Measurements from ENCODE around the gene PIEZO1. TPM values are rescaled to one million over a fixed set of nuclear protein-coding genes. Genes with fewer than 3 reads are reported as not detected.

PIEZO1 gene
- total and polyA plus RNA-seq, 10 of the 15 experiments (the other 5 are each of a cell fraction or from before 2014, with no cell fraction given), result 1.3 to 169 (median 33.4) TPM

DNA sequence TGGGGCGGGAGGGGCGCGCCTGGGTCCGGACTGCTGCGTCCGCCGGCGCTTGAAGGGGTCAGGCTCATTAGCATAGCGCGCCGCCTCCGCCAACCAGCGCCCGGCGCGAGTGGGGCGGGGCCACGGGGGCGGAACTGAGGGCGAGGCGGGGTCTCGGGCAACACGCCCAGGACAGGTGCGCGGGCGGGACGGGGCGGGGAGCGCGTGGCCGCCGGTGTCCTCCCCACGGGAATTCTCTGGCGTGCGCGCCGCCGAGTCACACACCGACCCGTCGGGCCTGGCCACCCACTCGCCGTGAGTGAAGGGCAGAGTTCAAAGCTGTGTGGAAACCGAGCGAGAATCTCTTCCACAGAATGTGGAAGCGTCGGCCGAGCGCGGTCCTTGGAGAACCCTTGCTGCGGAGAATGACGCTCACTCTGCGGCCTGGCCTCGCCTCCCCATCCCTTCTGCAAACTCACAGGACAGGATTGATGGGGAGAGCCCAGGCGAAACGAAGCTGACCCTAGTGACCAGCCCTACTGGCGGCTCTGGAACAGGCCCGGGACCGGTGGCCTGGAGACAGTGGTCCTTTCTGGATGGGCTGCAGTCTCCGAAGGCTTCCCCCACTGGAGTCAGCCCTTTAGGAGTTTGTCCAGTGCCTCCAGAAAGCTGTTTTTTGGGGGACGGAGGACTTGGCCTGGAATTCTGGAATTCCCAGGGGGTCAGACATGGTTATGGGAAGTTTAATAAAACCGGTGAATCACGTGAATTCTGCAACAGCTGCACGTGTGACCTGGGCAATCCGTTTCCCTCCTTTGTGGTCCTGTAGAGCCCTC, 98.4 kb downstream of the PIEZO1 start, which contains the start of gene SNAI3 (continued):
- TF ChIP-seq, protein P1, sequence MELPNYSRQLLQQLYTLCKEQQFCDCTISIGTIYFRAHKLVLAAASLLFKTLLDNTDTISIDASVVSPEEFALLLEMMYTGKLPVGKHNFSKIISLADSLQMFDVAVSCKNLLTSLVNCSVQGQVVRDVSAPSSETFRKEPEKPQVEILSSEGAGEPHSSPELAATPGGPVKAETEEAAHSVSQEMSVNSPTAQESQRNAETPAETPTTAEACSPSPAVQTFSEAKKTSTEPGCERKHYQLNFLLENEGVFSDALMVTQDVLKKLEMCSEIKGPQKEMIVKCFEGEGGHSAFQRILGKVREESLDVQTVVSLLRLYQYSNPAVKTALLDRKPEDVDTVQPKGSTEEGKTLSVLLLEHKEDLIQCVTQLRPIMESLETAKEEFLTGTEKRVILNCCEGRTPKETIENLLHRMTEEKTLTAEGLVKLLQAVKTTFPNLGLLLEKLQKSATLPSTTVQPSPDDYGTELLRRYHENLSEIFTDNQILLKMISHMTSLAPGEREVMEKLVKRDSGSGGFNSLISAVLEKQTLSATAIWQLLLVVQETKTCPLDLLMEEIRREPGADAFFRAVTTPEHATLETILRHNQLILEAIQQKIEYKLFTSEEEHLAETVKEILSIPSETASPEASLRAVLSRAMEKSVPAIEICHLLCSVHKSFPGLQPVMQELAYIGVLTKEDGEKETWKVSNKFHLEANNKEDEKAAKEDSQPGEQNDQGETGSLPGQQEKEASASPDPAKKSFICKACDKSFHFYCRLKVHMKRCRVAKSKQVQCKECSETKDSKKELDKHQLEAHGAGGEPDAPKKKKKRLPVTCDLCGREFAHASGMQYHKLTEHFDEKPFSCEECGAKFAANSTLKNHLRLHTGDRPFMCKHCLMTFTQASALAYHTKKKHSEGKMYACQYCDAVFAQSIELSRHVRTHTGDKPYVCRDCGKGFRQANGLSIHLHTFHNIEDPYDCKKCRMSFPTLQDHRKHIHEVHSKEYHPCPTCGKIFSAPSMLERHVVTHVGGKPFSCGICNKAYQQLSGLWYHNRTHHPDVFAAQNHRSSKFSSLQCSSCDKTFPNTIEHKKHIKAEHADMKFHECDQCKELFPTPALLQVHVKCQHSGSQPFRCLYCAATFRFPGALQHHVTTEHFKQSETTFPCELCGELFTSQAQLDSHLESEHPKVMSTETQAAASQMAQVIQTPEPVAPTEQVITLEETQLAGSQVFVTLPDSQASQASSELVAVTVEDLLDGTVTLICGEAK (IDR thresholded peaks at IDR 0.05; ENCODE audit: borderline replicate concordance), result no peak
- TF ChIP-seq FOS (IDR thresholded peaks at IDR 0.05; ENCODE audit: borderline replicate concordance, extremely low read depth, insufficient read length) (no peak), MEF2B (IDR thresholded peaks at IDR 0.05; ENCODE audit: partially characterized antibody, poor library complexity, severe bottlenecking) (peak; percentile 59), SMC3 (IDR thresholded peaks at IDR 0.05; ENCODE audit: borderline replicate concordance, low read length) (no peak), ZSCAN29 (IDR thresholded peaks at IDR 0.05) (no peak), ZNF274 (IDR thresholded peaks at IDR 0.05; ENCODE audit: insufficient read depth, insufficient read length) (no peak), SP1 (IDR thresholded peaks at IDR 0.05; ENCODE audit: low read depth, low read length) (peak; percentile 48), LARP7 (IDR thresholded peaks at IDR 0.05) (no peak), IRF4 (IDR thresholded peaks at IDR 0.05; ENCODE audit: low read depth, low read length) (no peak), NR2C2 (IDR thresholded peaks at IDR 0.05; ENCODE audit: borderline replicate concordance, control insufficient read depth, insufficient read length, low read depth) (no peak), STAT1 (conservative IDR thresholded peaks at IDR 0.05) (no peak), KLF5 (IDR thresholded peaks at IDR 0.05; ENCODE audit: partially characterized antibody) (no peak)
- TF ChIP-seq, protein P2, sequence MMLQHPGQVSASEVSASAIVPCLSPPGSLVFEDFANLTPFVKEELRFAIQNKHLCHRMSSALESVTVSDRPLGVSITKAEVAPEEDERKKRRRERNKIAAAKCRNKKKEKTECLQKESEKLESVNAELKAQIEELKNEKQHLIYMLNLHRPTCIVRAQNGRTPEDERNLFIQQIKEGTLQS (IDR thresholded peaks at IDR 0.05; ENCODE audit: borderline replicate concordance, extremely low read depth, low read depth, low read length), result no peak
- TF ChIP-seq, protein P3, sequence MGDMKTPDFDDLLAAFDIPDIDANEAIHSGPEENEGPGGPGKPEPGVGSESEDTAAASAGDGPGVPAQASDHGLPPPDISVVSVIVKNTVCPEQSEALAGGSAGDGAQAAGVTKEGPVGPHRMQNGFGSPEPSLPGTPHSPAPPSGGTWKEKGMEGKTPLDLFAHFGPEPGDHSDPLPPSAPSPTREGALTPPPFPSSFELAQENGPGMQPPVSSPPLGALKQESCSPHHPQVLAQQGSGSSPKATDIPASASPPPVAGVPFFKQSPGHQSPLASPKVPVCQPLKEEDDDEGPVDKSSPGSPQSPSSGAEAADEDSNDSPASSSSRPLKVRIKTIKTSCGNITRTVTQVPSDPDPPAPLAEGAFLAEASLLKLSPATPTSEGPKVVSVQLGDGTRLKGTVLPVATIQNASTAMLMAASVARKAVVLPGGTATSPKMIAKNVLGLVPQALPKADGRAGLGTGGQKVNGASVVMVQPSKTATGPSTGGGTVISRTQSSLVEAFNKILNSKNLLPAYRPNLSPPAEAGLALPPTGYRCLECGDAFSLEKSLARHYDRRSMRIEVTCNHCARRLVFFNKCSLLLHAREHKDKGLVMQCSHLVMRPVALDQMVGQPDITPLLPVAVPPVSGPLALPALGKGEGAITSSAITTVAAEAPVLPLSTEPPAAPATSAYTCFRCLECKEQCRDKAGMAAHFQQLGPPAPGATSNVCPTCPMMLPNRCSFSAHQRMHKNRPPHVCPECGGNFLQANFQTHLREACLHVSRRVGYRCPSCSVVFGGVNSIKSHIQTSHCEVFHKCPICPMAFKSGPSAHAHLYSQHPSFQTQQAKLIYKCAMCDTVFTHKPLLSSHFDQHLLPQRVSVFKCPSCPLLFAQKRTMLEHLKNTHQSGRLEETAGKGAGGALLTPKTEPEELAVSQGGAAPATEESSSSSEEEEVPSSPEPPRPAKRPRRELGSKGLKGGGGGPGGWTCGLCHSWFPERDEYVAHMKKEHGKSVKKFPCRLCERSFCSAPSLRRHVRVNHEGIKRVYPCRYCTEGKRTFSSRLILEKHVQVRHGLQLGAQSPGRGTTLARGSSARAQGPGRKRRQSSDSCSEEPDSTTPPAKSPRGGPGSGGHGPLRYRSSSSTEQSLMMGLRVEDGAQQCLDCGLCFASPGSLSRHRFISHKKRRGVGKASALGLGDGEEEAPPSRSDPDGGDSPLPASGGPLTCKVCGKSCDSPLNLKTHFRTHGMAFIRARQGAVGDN (IDR thresholded peaks at IDR 0.05), result peak; percentile 55; the same call in 1 of the 2 replicates
- TF ChIP-seq, protein P4, sequence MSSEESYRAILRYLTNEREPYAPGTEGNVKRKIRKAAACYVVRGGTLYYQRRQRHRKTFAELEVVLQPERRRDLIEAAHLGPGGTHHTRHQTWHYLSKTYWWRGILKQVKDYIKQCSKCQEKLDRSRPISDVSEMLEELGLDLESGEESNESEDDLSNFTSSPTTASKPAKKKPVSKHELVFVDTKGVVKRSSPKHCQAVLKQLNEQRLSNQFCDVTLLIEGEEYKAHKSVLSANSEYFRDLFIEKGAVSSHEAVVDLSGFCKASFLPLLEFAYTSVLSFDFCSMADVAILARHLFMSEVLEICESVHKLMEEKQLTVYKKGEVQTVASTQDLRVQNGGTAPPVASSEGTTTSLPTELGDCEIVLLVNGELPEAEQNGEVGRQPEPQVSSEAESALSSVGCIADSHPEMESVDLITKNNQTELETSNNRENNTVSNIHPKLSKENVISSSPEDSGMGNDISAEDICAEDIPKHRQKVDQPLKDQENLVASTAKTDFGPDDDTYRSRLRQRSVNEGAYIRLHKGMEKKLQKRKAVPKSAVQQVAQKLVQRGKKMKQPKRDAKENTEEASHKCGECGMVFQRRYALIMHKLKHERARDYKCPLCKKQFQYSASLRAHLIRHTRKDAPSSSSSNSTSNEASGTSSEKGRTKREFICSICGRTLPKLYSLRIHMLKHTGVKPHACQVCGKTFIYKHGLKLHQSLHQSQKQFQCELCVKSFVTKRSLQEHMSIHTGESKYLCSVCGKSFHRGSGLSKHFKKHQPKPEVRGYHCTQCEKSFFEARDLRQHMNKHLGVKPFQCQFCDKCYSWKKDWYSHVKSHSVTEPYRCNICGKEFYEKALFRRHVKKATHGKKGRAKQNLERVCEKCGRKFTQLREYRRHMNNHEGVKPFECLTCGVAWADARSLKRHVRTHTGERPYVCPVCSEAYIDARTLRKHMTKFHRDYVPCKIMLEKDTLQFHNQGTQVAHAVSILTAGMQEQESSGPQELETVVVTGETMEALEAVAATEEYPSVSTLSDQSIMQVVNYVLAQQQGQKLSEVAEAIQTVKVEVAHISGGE (CRISPR knock-in tag; IDR thresholded peaks at IDR 0.05), result no peak

Data from GM12878 (cell line).